ENCODE measurements around the gene CPA2.
"Not testable (repeated sequence)": the region's sequence is repeated elsewhere in the genome, so short reads cannot be mapped to it uniquely, and the experiment has no call there.

The CPA2 gene

DNA sequence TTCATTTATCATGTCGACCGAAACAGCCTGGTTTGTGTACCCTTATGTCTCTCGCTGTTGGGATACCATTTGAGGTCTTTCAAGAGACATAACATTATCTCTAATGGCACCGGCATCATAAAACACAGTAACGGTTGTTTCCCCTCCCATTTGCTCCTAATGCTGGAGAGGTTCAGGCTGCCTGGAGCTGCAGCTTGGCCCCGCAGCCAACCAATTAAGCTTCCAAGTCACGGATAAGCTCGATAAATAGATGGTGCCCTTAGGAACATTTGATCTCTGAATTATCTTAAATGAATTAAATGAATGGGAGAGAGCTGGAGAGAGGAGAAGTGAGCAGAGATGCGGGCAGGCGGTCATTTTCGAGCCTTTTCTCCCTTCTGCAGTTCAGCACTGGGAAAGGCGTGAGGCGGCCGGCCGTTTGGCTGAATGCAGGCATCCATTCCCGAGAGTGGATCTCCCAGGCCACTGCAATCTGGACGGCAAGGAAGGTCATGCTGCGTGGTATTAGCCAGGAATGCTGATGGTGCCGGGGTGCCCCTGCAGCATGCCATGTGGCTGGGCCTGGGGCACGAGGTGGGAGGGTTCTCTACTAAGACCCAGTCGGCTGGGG, 38.9 kb downstream of the CPA2 start:
- no peaks in the 10 kb centered on the region for H3K9me3 Mint-ChIP-seq
- H3K36me3 Mint-ChIP-seq = no peaks in the 10 kb centered on the region
- no peaks in the 10 kb centered on the region for H3K4me1 Mint-ChIP-seq
- no peak overlapping the region for H3K27ac Mint-ChIP-seq
- no peak overlapping the region for H3K4me3 Mint-ChIP-seq
- H3K27me3 Mint-ChIP-seq = no peaks in the 10 kb centered on the region

DNA sequence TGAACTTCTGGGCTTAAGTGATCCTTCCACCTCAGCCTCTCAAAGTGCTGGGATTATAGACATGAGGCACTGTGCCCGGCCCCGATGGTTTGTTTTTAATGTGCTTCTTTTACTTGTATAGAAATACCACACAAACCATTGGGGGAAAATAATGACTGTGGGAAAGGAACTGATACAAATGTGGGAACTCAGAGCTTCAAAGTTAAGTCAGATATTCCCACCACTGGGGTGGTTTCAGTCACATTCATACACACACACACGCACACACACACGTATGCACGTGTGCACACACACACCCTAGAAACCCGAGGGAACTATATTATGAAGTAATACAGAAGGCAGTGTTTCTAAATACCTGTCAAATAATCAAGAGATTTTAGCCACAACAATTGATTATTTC, 43.3 kb downstream of the CPA2 start:
- H3K36me3 Mint-ChIP-seq = no peaks in the 10 kb centered on the region
- H3K27ac Mint-ChIP-seq = no peak overlapping the region

DNA sequence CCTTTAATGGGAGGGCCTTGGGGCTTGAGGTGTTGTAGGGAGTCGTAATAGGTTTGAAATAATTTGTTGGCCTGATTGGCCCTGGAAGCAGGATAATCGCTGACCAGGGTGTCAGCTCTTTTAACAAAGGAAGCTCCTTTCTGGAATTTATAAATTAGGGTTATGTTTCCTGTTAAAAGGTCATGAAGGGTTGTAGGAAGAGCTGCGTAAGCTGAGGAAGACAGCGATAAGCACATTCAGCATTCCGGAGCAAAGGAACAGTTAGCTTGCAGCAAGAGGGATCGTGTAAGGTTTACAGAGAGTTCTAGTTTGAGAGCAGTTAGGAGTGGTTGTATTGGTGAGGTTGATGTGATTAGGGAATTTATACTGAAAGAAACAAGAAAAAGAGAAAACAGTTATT, 47.6 kb downstream of the CPA2 start:
- H3K4me1 Mint-ChIP-seq = no peaks in the 10 kb centered on the region

More for the DNA sequence above, 43.3 kb downstream of the CPA2 start:
- H3K9me3 Mint-ChIP-seq = no peaks in the 10 kb centered on the region
- H3K4me1 Mint-ChIP-seq = no peaks in the 10 kb centered on the region
- H3K27me3 Mint-ChIP-seq = no peaks in the 10 kb centered on the region
- no peak overlapping the region for H3K4me3 Mint-ChIP-seq

DNA sequence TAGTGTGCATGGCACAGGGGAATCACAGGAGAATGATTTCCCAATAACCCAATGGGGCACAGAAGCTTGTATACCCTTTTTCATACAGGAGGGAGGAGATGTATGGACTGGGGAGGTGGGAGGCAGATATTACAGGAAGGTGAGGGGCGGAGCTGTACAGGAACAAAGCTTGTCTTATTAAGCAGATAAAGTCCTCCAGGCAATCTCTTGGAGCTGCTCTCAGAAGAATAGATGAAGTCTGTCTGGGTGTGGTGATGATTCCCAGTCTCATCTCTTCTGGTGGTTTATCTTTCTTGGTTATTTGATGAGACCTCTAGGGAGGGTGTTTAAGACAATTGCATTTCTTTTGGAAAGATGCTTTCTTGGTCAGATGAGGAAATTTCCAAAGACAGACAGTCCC, 52.9 kb downstream of the CPA2 start:
- no peaks in the 10 kb centered on the region for H3K9me3 Mint-ChIP-seq
- H3K27ac Mint-ChIP-seq = no peak overlapping the region
- H3K4me3 Mint-ChIP-seq = no peak overlapping the region

More for the DNA sequence above, 47.6 kb downstream of the CPA2 start:
- no peaks in the 10 kb centered on the region for H3K9me3 Mint-ChIP-seq
- H3K27me3 Mint-ChIP-seq = no peaks in the 10 kb centered on the region
- H3K36me3 Mint-ChIP-seq = no peaks in the 10 kb centered on the region
- H3K27ac Mint-ChIP-seq = no peak overlapping the region
- H3K4me3 Mint-ChIP-seq = no peak overlapping the region

DNA sequence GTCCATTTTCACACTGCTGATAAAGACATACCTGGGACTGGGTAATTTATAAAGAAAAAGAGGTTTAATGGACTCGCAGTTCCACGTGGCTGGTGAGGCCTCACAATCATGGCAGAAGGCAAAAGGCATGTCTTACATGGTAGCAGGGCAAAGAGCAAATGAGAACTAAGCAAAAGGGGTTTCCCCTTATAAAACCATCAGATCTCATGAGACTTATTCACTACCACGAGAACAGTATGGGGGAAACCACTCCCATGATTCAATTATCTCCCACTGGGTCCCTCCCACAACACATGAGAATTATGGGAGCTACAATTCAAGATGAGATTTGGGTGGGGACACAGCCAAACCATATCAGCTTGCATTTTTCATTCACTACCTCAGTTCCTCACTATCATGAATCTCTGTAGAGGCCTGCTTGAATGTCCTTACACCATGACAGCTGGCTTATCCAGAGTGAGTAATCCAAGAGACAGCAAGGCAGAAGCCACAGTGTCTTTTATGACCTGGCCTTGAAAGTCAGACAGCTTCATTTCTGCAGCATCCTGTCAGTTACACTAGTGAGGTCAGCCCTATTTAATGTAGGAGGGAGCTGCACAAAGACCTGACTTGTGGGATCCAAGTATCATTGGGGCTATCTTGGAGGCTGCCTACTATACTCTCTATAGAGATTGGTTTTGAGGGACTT, 55.0 kb downstream of the CPA2 start:
- H3K9me3 Mint-ChIP-seq, H3K4me1 Mint-ChIP-seq, H3K36me3 Mint-ChIP-seq, H3K4me3 Mint-ChIP-seq, H3K27me3 Mint-ChIP-seq: not testable (repeated sequence)
- H3K27ac Mint-ChIP-seq = peak overlapping the region; percentile 32

More for the DNA sequence above, 52.9 kb downstream of the CPA2 start:
- H3K4me1 Mint-ChIP-seq = no peaks in the 10 kb centered on the region
- no peaks in the 10 kb centered on the region for H3K27me3 Mint-ChIP-seq
- no peaks in the 10 kb centered on the region for H3K36me3 Mint-ChIP-seq

DNA sequence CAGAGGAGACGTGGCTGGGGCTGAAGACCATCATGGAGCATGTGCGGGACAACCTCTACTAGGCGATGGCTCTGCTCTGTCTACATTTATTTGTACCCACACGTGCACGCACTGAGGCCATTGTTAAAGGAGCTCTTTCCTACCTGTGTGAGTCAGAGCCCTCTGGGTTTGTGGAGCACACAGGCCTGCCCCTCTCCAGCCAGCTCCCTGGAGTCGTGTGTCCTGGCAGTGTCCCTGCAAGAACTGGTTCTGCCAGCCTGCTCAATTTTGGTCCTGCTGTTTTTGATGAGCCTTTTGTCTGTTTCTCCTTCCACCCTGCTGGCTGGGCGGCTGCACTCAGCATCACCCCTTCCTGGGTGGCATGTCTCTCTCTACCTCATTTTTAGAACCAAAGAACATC, 56.0 kb downstream of the CPA2 start:
- Mint-ChIP-seq H3K36me3 (no peaks in the 10 kb centered on the region), H3K27me3 (no peaks in the 10 kb centered on the region), H3K4me3 (no peak overlapping the region), H3K27ac (no peak overlapping the region), H3K4me1 (no peaks in the 10 kb centered on the region), H3K9me3 (no peaks in the 10 kb centered on the region)

DNA sequence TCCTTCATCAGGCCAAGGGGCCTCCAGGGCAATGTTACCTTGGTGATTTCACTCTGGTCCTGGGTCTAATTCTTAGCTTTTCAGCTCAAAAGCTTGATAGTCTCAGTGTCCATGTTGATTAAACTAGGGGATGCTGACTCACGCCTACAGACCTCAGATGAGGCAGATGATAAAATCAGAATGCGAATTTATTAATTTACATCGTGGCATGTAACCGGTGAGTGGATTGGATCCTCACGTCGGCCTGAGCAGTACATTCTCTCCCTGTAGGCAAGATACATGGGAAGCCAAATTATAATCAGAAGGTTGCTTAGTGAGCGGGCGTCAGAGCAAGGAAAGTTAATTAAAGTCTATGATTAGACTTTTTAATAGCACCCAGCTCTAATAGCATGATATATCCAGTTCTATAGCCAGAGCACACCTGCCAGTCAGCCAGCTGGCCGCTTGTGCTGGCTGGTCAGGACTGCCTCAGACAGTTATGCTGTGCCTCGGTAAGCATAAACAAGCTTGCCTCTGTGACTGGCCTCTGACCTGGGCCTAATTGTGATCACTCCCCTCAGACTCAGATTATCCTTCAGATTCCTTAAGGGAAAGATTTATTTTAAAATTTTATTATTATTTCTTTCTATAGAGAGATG, 57.8 kb downstream of the CPA2 start:
- Mint-ChIP-seq H3K9me3 (no peaks in the 10 kb centered on the region), H3K27me3 (no peaks in the 10 kb centered on the region), H3K4me1 (no peaks in the 10 kb centered on the region), H3K36me3 (no peaks in the 10 kb centered on the region), H3K27ac (no peak overlapping the region), H3K4me3 (no peak overlapping the region)

DNA sequence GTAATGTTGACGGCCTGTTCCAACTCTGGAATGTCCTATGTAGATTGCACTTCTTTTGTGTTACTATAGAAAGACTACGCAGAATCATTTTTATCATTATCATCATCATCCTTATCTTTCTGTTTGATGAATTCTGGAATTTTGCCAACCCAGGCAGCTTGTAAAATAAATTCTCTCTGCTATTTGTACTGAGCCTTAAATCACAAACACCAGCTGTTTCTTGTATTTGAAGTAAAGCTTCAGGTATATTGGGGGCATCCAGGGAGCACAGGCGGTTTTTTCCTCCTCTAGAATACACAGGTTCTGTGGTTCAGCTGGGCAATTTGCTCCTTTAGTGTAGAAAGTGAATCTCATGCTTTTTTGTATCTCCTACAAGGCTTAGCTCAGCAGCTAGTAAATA, 63.0 kb downstream of the CPA2 start:
- H3K27me3 Mint-ChIP-seq = no peaks in the 10 kb centered on the region
- H3K4me1 Mint-ChIP-seq = no peaks in the 10 kb centered on the region
- H3K36me3 Mint-ChIP-seq = no peaks in the 10 kb centered on the region
- no peak overlapping the region for H3K4me3 Mint-ChIP-seq
- no peaks in the 10 kb centered on the region for H3K9me3 Mint-ChIP-seq
- H3K27ac Mint-ChIP-seq = no peak overlapping the region

DNA sequence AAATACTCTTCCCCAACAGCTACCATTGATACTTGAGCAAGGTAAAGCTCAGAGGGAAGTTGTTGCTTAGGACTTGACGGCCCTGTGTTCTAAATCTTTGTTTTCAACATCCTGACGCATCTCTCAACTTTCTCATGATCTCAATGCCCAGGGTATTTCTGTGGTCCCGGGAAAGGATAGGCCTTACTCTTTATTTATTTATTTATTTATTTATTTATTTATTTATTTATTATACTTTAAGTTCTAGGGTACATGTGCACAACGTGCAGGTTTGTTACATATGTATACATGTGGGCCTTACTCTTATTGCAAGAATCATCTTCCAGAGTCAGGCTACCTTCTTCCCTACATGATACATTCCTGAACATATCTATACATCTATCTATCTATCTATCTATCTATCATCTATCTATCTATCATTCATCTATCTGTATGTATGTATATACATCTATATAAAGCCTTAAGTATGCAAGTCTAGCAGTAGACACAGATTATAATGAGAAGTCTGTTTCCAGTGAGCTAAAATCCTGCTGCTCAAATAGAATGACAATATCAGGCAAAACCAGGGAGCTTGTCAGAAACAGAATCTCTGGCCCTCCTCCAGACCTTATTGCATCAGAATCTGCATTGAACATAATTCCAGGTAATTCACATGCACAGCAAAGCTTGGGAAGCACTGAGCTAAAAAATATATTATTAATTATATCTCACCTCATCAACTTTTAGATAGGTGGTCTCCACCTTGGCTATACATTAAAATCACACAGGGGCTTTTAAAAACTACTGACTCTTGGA, 65.8 kb downstream of the CPA2 start:
- Mint-ChIP-seq H3K4me1 (no peaks in the 10 kb centered on the region), H3K36me3 (no peaks in the 10 kb centered on the region), H3K4me3 (no peak overlapping the region), H3K27ac (no peak overlapping the region), H3K9me3 (no peaks in the 10 kb centered on the region), H3K27me3 (no peaks in the 10 kb centered on the region)

DNA sequence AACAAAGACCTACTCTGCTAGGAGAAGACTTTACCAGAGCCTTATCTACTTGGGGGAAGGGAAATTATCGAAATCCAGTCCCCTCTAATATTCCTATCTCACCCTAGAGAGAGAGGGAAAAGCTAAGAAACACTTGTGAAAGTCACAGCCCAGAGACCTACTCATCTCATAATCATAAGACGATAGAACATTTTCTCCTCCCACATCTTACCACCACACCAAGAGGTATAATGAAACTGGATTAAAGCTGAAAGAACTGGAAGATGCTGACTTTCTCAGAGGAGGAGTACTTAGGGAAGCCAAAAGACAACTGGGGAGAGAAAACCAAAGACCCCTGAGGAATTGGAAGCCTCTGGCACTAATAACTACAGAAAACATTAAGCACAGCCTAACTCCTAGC, 67.2 kb downstream of the CPA2 start:
- no peaks in the 10 kb centered on the region for H3K9me3 Mint-ChIP-seq
- no peaks in the 10 kb centered on the region for H3K36me3 Mint-ChIP-seq
- no peaks in the 10 kb centered on the region for H3K4me1 Mint-ChIP-seq
- H3K27ac Mint-ChIP-seq = no peak overlapping the region
- H3K27me3 Mint-ChIP-seq = no peaks in the 10 kb centered on the region
- H3K4me3 Mint-ChIP-seq = no peak overlapping the region

DNA sequence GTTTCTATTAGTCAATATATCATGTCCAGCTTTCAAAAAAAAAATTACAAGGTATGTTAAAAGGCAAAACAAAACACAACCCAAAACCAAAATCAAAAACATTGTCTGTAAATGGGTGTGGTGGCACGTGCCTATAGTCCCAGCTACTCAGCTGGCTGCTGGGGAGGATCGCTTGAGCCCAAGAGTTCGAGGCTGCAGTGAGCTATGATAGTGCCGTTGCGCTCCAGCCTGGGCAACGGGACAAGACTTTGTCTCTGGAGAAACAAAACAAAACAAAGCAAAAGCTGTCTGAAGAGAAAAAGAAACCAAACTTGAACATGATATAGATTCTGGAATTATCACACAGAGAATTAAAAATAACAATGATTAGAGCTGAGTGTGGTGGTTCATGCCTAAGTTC, 67.6 kb downstream of the CPA2 start:
- H3K9me3 Mint-ChIP-seq = no peaks in the 10 kb centered on the region
- no peaks in the 10 kb centered on the region for H3K4me1 Mint-ChIP-seq
- no peak overlapping the region for H3K27ac Mint-ChIP-seq
- H3K27me3 Mint-ChIP-seq = no peaks in the 10 kb centered on the region
- H3K36me3 Mint-ChIP-seq = no peaks in the 10 kb centered on the region
- H3K4me3 Mint-ChIP-seq = no peak overlapping the region

DNA sequence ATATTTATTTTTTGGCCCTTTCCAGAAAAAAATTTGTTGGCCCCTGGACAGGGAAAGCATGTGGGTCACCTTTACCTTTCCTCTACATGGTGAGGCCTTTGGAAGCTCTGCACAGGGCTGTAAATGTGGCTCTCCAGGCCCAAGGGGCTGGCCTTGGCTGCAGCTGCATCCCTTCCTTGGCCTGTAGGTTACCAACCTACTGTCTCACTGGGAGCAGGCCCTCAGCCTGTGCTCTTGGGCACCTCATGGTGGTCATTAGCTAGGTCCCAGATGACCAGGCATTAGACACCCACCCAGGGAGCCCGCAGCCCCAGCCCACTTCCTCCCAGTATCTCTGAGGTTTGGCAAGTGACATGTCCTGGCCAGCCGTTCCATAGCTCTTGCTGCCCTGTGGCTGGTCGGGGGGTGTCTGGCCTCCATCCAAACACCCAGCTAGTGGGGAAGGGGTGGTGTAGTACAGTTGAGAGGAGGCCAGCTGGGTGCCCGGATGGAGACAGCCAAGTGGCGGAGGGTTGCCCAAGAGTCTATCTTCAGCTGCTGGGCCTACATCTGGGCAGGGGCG, 70.8 kb downstream of the CPA2 start:
- H3K27me3 Mint-ChIP-seq = no peaks in the 10 kb centered on the region
- H3K9me3 Mint-ChIP-seq = no peaks in the 10 kb centered on the region
- no peak overlapping the region for H3K4me3 Mint-ChIP-seq
- no peaks in the 10 kb centered on the region for H3K4me1 Mint-ChIP-seq
- H3K27ac Mint-ChIP-seq = no peak overlapping the region
- no peaks in the 10 kb centered on the region for H3K36me3 Mint-ChIP-seq

DNA sequence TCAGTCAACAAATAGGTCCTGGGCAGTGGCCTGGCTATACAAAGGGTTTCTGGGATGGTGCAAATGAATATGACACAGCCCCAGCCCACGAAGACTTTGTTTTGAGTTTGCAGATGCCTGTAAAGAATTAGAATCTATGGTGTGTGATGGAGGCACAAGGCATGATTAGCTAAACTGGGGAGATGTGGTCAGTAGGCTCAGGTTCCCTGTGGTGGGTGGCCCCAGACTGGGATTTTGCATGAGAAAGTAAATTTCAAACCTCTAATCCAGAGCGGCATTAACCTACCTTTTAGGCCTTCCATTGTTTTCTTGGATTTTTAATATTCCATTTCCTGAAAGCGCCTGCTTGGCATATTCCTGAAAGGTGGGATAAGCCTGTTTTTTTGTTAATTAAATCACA, 71.6 kb downstream of the CPA2 start:
- Mint-ChIP-seq H3K9me3 (no peaks in the 10 kb centered on the region), H3K27ac (no peak overlapping the region), H3K36me3 (no peaks in the 10 kb centered on the region), H3K4me3 (no peak overlapping the region), H3K4me1 (no peaks in the 10 kb centered on the region), H3K27me3 (no peaks in the 10 kb centered on the region)
